Upper lobe of left lung (tissue), 6 donors: ENCODE data around the gene DYSF. TPM values are rescaled to one million over a fixed set of nuclear protein-coding genes. Genes with fewer than 3 reads are reported as not detected.

ENCODE experiments used
- ATAC-seq, 2 donors: fragments of 200-7000 bp; cut with Tn5 transposase; one replicate each; pipeline ENCODE4 v1.9.1; 2022; ENCODE audit warnings: mild to moderate bottlenecking in 2 of 2, moderate library complexity in 2 of 2; ENCODE audit not compliant: low FRiP score in 2 of 2
- DNase-seq, 2 donors: peaks; one replicate each; pipeline ENCODE4 v3.0.0-alpha.2; 2019 to 2020
- H3K27ac ChIP-seq, 4 donors: fragments of 200-600 bp; sonication (generic); one replicate each; pipeline ENCODE4 v1.5.1; 2016 to 2019
- H3K27me3 ChIP-seq, 4 donors: fragments of 200-600 bp; sonication (generic); one replicate each; pipeline ENCODE4 v1.5.1; 2017 to 2019
- H3K36me3 ChIP-seq, 4 donors: fragments of 200-600 bp; sonication (generic); one replicate each; pipeline ENCODE4 v1.5.1; 2016 to 2019
- H3K4me1 ChIP-seq, 4 donors: fragments of 200-600 bp; sonication (generic); one replicate each; pipeline ENCODE4 v1.5.1; 2018 to 2019
- H3K4me3 ChIP-seq, 4 donors: fragments of 200-600 bp; sonication (generic); one replicate each; pipeline ENCODE4 v1.5.1; 2017 to 2019; ENCODE audit warnings: mild to moderate bottlenecking in 2 of 4, moderate library complexity in 1 of 4
- H3K9me3 ChIP-seq, 4 donors: fragments of 200-600 bp; sonication (generic); one replicate each; pipeline ENCODE4 v1.5.1; 2018 to 2019
- CTCF ChIP-seq, 6 experiments: fragments of 450-650 bp in 4 of 6; fragments of 200-600 bp in 2 of 6; sonication (generic) in 2 of 6; IDR thresholded peaks; one replicate each; pipeline ENCODE4 v1.5.1; 2016 to 2019; ENCODE audit warnings: antibody characterized with exemption in 6 of 6
- EP300 ChIP-seq, 4 donors: sonication (generic); formaldehyde crosslinking; IDR thresholded peaks; one replicate each; pipeline ENCODE4 v1.5.1; 2017; ENCODE audit warnings: antibody characterized with exemption in 4 of 4, control low read depth in 2 of 4
- POLR2A ChIP-seq, 4 donors: fragments of 450-650 bp; IDR thresholded peaks; one replicate each; pipeline ENCODE4 v1.5.1; 2016 to 2017; ENCODE audit warnings: antibody characterized with exemption in 4 of 4, mild to moderate bottlenecking in 2 of 4
- POLR2AphosphoS5 ChIP-seq, 2 donors: sonication (generic); formaldehyde crosslinking; IDR thresholded peaks; one replicate each; pipeline ENCODE4 v1.5.1; 2017; ENCODE audit warnings: antibody characterized with exemption in 2 of 2
- WGBS, 2 donors: methylation state at CpG; one replicate each; pipeline ENCODE4 v1.1.5; 2017 to 2018; 5-methylcytosine and 5-hydroxymethylcytosine counted together
- total RNA-seq, 6 donors: library from RNA; depleted of rRNA in 4 of 6; stranded (reverse); fragments of >200 nt in 4 of 6; gene quantifications; one replicate each; pipeline versions ENCODE4 v1.1.0 to v1.2.1, GENCODE V29; 2016 to 2021
- donor health status: DM: no; HTN: no; CAD: no; lungs with moderate emphysema.
- donor health status: DM: no; HTN: yes; CAD: no; lungs with severe emphysema.

Gene DYSF
- total RNA-seq, 6 donors from 2014 or later = 17.5 to 72.7 (median 42.7) TPM

GRCh38 chr2:71511776-71512175 lies 58.4 kb downstream of the DYSF start:
- ATAC-seq (no peak), DNase-seq (no peak)
- TF ChIP-seq EP300 (IDR thresholded peaks at IDR 0.05) (no peak), CTCF (IDR thresholded peaks at IDR 0.05) (no peak), POLR2AphosphoS5 (IDR thresholded peaks at IDR 0.05) (no peak), POLR2A (IDR thresholded peaks at IDR 0.05) (no peak)
- H3K27ac ChIP-seq = no peak overlapping the region
- no peaks in the 10 kb centered on the region for H3K27me3 ChIP-seq
- peaks cover 0 to 20% (median 10%) of the 10 kb centered on the region in 4 donors for H3K36me3 ChIP-seq
- H3K4me3 ChIP-seq = no peak overlapping the region
- H3K4me1 ChIP-seq = peaks cover 0 to 4% (median 2%) of the 10 kb centered on the region in 4 donors
- WGBS, 2 donors = 78% methylated on average over 10 of the region's 10 CpGs; no CpG with 5 or more reads in 1 of the 2 donors
- no peaks in the 10 kb centered on the region for H3K9me3 ChIP-seq

- Histone ChIP-seq H3K4me1 (peaks cover 0 to 4% (median 2%) of the 10 kb centered on the region in 4 donors), H3K9me3 (no peaks in the 10 kb centered on the region), H3K27ac (no peak overlapping the region), H3K4me3 (no peak overlapping the region), H3K36me3 (peaks cover 0 to 26% (median 10%) of the 10 kb centered on the region in 4 donors), H3K27me3 (no peaks in the 10 kb centered on the region)
- no peak for TF ChIP-seq POLR2AphosphoS5 (IDR thresholded peaks at IDR 0.05)
- TF ChIP-seq EP300 (IDR thresholded peaks at IDR 0.05) = no peak
- TF ChIP-seq POLR2A (IDR thresholded peaks at IDR 0.05) = no peak
- no peak for TF ChIP-seq CTCF (IDR thresholded peaks at IDR 0.05)
- WGBS, 2 donors = 69 to 100% methylated on average over 1 to 4 of the region's 4 CpGs
- DNase-seq = no peak
- ATAC-seq = no peak
Measured at GRCh38 chr2:71512386-71512785, 59.0 kb downstream of the DYSF start.

GRCh38 chr2:71513096-71513495 lies 59.7 kb downstream of the DYSF start:
- H3K9me3 ChIP-seq = no peaks in the 10 kb centered on the region
- 51 to 63% methylated on average over 5 of the region's 11 CpGs for WGBS, 2 donors
- H3K36me3 ChIP-seq = peaks cover 0 to 31% (median 10%) of the 10 kb centered on the region in 4 donors
- DNase-seq (no peak), ATAC-seq (no peak)
- TF ChIP-seq POLR2A (IDR thresholded peaks at IDR 0.05) (no peak), POLR2AphosphoS5 (IDR thresholded peaks at IDR 0.05) (no peak), EP300 (IDR thresholded peaks at IDR 0.05) (no peak), CTCF (IDR thresholded peaks at IDR 0.05) (no peak)
- H3K4me1 ChIP-seq = peaks cover 0 to 4% (median 2%) of the 10 kb centered on the region in 4 donors
- no peak overlapping the region for H3K4me3 ChIP-seq
- no peak overlapping the region for H3K27ac ChIP-seq
- no peaks in the 10 kb centered on the region for H3K27me3 ChIP-seq

GRCh38 chr2:71513721-71514120 lies 60.4 kb downstream of the DYSF start:
- H3K36me3 ChIP-seq = peaks cover 0 to 31% (median 10%) of the 10 kb centered on the region in 4 donors
- TF ChIP-seq CTCF (IDR thresholded peaks at IDR 0.05) (no peak), POLR2A (IDR thresholded peaks at IDR 0.05) (no peak), EP300 (IDR thresholded peaks at IDR 0.05) (no peak), POLR2AphosphoS5 (IDR thresholded peaks at IDR 0.05) (no peak)
- H3K4me3 ChIP-seq = no peak overlapping the region
- no peaks in the 10 kb centered on the region for H3K27me3 ChIP-seq
- 91% methylated on average over 8 to 11 of the region's 11 CpGs for WGBS, 2 donors
- ATAC-seq (no peak), DNase-seq (no peak)
- peaks cover 0 to 4% (median 2%) of the 10 kb centered on the region in 4 donors for H3K4me1 ChIP-seq
- H3K9me3 ChIP-seq = no peaks in the 10 kb centered on the region
- H3K27ac ChIP-seq = no peak overlapping the region

GRCh38 chr2:71516253-71516888 lies 63.0 kb downstream of the DYSF start:
- no peak overlapping the region for H3K27ac ChIP-seq
- H3K4me3 ChIP-seq = no peak overlapping the region
- H3K27me3 ChIP-seq = no peaks in the 10 kb centered on the region
- H3K4me1 ChIP-seq = peaks cover 0 to 3% (median 0%) of the 10 kb centered on the region in 4 donors
- TF ChIP-seq EP300 (IDR thresholded peaks at IDR 0.05) (no peak), CTCF (IDR thresholded peaks at IDR 0.05) (no peak), POLR2AphosphoS5 (IDR thresholded peaks at IDR 0.05) (no peak), POLR2A (IDR thresholded peaks at IDR 0.05) (no peak)
- DNase-seq (no peak), ATAC-seq (no peak)
- 90 to 92% methylated on average over 14 to 16 of the region's 16 CpGs for whole genome bisulfite sequencing, 2 donors
- peaks cover 0 to 44% (median 10%) of the 10 kb centered on the region in 4 donors for H3K36me3 ChIP-seq
- no peaks in the 10 kb centered on the region for H3K9me3 ChIP-seq
